ENCODE results near the gene NTM.

Gene NTM

GRCh38 chr11:131546218-131546895, 175.9 kb downstream of the NTM start:
- no peaks in the 10 kb centered on the region for H3K36me3 ChIP-seq (ENCODE audit: insufficient read depth, low read length)
- H3K4me1 ChIP-seq (ENCODE audit: insufficient read depth, low read length, poor library complexity, severe bottlenecking), result no peaks in the 10 kb centered on the region
- H3K9me3 ChIP-seq (ENCODE audit: insufficient read depth, low read depth, low read length), result no peaks in the 10 kb centered on the region
- H3K4me2 ChIP-seq (ENCODE audit: low read depth, low read length, poor library complexity, severe bottlenecking), result no peak overlapping the region
- no peak overlapping the region for H3K9ac ChIP-seq (ENCODE audit: low read depth, low read length, poor library complexity, severe bottlenecking)
- no peaks in the 10 kb centered on the region for H3K9me2 ChIP-seq (replicated peaks; ENCODE audit: low read depth, low read length)
- H3F3A ChIP-seq (ENCODE audit: low read depth), result no peaks in the 10 kb centered on the region
- H2AFZ ChIP-seq (ENCODE audit: low read length), result no peak overlapping the region
- H4K20me1 ChIP-seq (ENCODE audit: insufficient read depth, low read length, poor library complexity, severe bottlenecking), result no peaks in the 10 kb centered on the region
- no peak overlapping the region for H3K4me3 ChIP-seq (ENCODE audit: low read length, poor library complexity, severe bottlenecking)
- no peaks in the 10 kb centered on the region for H3K27me3 ChIP-seq (ENCODE audit: insufficient read depth, low read length, poor library complexity, severe bottlenecking)
- TF ChIP-seq CTCF (conservative IDR thresholded peaks at IDR 0.05; ENCODE audit: low read length) (no peak), EZH2phosphoT487 (IDR thresholded peaks at IDR 0.05; ENCODE audit: borderline replicate concordance) (no peak)
- H3K79me2 ChIP-seq (ENCODE audit: insufficient read depth, low read length), result no peaks in the 10 kb centered on the region

- Histone ChIP-seq H3K4me3 (ENCODE audit: low read length, poor library complexity, severe bottlenecking) (no peak overlapping the region), H3K9me2 (replicated peaks; ENCODE audit: low read depth, low read length) (no peaks in the 10 kb centered on the region), H3K36me3 (ENCODE audit: insufficient read depth, low read length) (no peaks in the 10 kb centered on the region), H3K79me2 (ENCODE audit: insufficient read depth, low read length) (no peaks in the 10 kb centered on the region), H4K20me1 (ENCODE audit: insufficient read depth, low read length, poor library complexity, severe bottlenecking) (no peaks in the 10 kb centered on the region), H3K4me1 (ENCODE audit: insufficient read depth, low read length, poor library complexity, severe bottlenecking) (no peaks in the 10 kb centered on the region), H3K9ac (ENCODE audit: low read depth, low read length, poor library complexity, severe bottlenecking) (no peak overlapping the region), H3K9me3 (ENCODE audit: insufficient read depth, low read depth, low read length) (no peaks in the 10 kb centered on the region), H3K4me2 (ENCODE audit: low read depth, low read length, poor library complexity, severe bottlenecking) (no peak overlapping the region), H3K27me3 (ENCODE audit: insufficient read depth, low read length, poor library complexity, severe bottlenecking) (no peaks in the 10 kb centered on the region), H2AFZ (ENCODE audit: low read length) (no peak overlapping the region), H3F3A (ENCODE audit: low read depth) (no peaks in the 10 kb centered on the region)
- TF ChIP-seq CTCF (conservative IDR thresholded peaks at IDR 0.05; ENCODE audit: low read length) (no peak), EZH2phosphoT487 (IDR thresholded peaks at IDR 0.05; ENCODE audit: borderline replicate concordance) (no peak)
Observed at GRCh38 chr11:131549099-131549498, 178.7 kb downstream of the NTM start.

- Histone ChIP-seq H3K4me2 (ENCODE audit: low read depth, low read length, poor library complexity, severe bottlenecking) (no peak overlapping the region), H4K20me1 (ENCODE audit: insufficient read depth, low read length, poor library complexity, severe bottlenecking) (no peaks in the 10 kb centered on the region), H3K79me2 (ENCODE audit: insufficient read depth, low read length) (no peaks in the 10 kb centered on the region), H3K4me3 (ENCODE audit: low read length, poor library complexity, severe bottlenecking) (no peak overlapping the region), H3K4me1 (ENCODE audit: insufficient read depth, low read length, poor library complexity, severe bottlenecking) (no peaks in the 10 kb centered on the region), H3K9ac (ENCODE audit: low read depth, low read length, poor library complexity, severe bottlenecking) (no peak overlapping the region), H3K27me3 (ENCODE audit: insufficient read depth, low read length, poor library complexity, severe bottlenecking) (no peaks in the 10 kb centered on the region), H3K9me3 (ENCODE audit: insufficient read depth, low read depth, low read length) (no peaks in the 10 kb centered on the region), H3K9me2 (replicated peaks; ENCODE audit: low read depth, low read length) (no peaks in the 10 kb centered on the region), H3F3A (ENCODE audit: low read depth) (no peaks in the 10 kb centered on the region), H3K36me3 (ENCODE audit: insufficient read depth, low read length) (no peaks in the 10 kb centered on the region), H2AFZ (ENCODE audit: low read length) (no peak overlapping the region)
- no peak for TF ChIP-seq CTCF (conservative IDR thresholded peaks at IDR 0.05; ENCODE audit: low read length)
- no peak for TF ChIP-seq EZH2phosphoT487 (IDR thresholded peaks at IDR 0.05; ENCODE audit: borderline replicate concordance)
Observed at GRCh38 chr11:131549770-131550169, 179.4 kb downstream of the NTM start.

All from Loucy (cell line).